ENCODE results near the gene PNLIPRP1.

- TF ChIP-seq CTCF (IDR thresholded peaks at IDR 0.05) (no peak), POLR2A (IDR thresholded peaks at IDR 0.05) (no peak)
These were observed 55.7 kb downstream of the PNLIPRP1 start for GRCh38 chr10:116646502-116646901.

All from tibial nerve (tissue), 3 donors.